ENCODE results near the gene SPPL3. TPM values are rescaled to one million over a fixed set of nuclear protein-coding genes. Genes with fewer than 3 reads are reported as not detected.
A peak's percentile ranks its signal among the peaks of the same experiment; 100 is the strongest.
"Not testable (repeated sequence)": the region's sequence is repeated elsewhere in the genome, so short reads cannot be mapped to it uniquely, and the experiment has no call there.

Gene SPPL3, protein sequence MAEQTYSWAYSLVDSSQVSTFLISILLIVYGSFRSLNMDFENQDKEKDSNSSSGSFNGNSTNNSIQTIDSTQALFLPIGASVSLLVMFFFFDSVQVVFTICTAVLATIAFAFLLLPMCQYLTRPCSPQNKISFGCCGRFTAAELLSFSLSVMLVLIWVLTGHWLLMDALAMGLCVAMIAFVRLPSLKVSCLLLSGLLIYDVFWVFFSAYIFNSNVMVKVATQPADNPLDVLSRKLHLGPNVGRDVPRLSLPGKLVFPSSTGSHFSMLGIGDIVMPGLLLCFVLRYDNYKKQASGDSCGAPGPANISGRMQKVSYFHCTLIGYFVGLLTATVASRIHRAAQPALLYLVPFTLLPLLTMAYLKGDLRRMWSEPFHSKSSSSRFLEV
- 48.9 TPM for total RNA-seq

- DNase-seq (ENCODE audit: extremely low spot score in 2 of 2), result no peak
These were observed at the start of gene SPPL3 for GRCh38 chr12:120904197-120904773. SPPL3 (minus strand) TSS chr12:120904358; CDS start chr12:120903867, 491 bp downstream.

DNA sequence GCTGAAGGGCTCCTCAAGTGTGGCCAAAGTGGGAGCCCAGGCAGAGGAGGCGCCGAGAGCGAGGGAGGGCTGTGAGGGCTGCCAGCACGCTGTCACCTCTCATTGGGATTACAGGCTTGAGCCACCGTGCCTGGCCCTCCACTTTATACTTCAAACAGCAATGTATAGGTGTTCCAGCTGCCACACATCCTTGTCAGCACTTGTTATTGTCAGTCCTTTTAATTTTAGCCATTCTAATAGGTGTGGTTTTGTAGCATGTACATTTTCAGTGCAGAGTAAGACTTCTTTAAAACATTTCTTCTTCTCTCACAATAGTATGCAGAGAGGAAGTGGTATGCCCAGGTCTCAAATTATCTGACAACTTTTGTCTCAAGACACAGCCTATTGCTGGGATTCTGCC lies 46.6 kb upstream of the SPPL3 start:
- TF ChIP-seq POLR2A (IDR thresholded peaks at IDR 0.05) (no peak), CTCF (IDR thresholded peaks at IDR 0.05) (no peak), POLR2AphosphoS5 (IDR thresholded peaks at IDR 0.05; ENCODE audit: insufficient read depth in 1 of 2, low read depth in 1 of 2) (no peak)
- no peak for DNase-seq (ENCODE audit: extremely low spot score in 2 of 2)
- no peaks in the 10 kb centered on the region for H3K4me1 ChIP-seq
- H3K27ac ChIP-seq, result no peak overlapping the region
- no peaks in the 10 kb centered on the region for H3K27me3 ChIP-seq
- no peak overlapping the region for H3K4me3 ChIP-seq
- H3K9me3 ChIP-seq, result no peaks in the 10 kb centered on the region
- intact Hi-C loops (cut with DNase I), result no loop called here
- H3K36me3 ChIP-seq, result no peaks in the 10 kb centered on the region

More at GRCh38 chr12:120904197-120904773, at the start of gene SPPL3:
- Histone ChIP-seq H3K9me3 (no peaks in the 10 kb centered on the region), H3K27me3 (no peaks in the 10 kb centered on the region), H3K4me1 (peaks cover 76% of the 10 kb centered on the region), H3K36me3 (no peaks in the 10 kb centered on the region), H3K27ac (peak within 1 kb of the TSS; percentile 97), H3K4me3 (peak within 1 kb of the TSS; percentile 92 to 100)
- intact Hi-C loops (cut with DNase I), result no loop called here
- TF ChIP-seq POLR2AphosphoS5 (IDR thresholded peaks at IDR 0.05; ENCODE audit: insufficient read depth in 1 of 2, low read depth in 1 of 2) (peak; percentile 67 to 82), CTCF (IDR thresholded peaks at IDR 0.05) (no peak), POLR2A (IDR thresholded peaks at IDR 0.05) (peak in 1 of 2 donors; percentile 40)

DNA sequence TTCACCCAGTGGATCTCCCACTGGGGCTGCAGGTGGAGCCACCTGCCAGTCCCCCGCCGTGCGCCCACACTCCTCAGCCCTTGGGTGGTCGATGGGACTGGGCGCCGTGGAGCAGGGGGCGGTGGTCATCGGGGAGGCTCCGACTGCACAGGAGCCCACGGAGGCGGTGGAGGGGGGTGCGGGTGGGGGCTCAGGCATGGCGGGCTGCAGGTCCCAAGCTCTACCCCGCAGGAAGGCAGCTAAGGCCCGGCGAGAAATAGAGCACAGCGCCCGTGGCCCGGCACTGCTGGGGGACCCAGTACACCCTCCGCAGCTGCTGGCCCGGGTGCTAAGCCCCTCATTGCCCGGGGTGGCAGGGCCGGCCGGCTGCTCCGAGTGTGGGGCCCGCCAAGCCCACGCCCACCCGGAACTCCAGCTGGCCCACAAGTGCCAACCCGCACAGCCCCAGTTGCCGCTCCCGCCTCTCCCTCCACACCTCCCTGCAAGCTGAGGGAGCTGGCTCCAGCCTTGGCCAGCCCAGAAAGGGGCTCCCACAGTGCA lies 46.2 kb upstream of the SPPL3 start:
- H3K4me3 ChIP-seq; intact Hi-C loops (cut with DNase I); H3K4me1 ChIP-seq; H3K27me3 ChIP-seq; H3K36me3 ChIP-seq; DNase-seq (ENCODE audit: extremely low spot score in 2 of 2); H3K27ac ChIP-seq; H3K9me3 ChIP-seq: not testable (repeated sequence)

DNA sequence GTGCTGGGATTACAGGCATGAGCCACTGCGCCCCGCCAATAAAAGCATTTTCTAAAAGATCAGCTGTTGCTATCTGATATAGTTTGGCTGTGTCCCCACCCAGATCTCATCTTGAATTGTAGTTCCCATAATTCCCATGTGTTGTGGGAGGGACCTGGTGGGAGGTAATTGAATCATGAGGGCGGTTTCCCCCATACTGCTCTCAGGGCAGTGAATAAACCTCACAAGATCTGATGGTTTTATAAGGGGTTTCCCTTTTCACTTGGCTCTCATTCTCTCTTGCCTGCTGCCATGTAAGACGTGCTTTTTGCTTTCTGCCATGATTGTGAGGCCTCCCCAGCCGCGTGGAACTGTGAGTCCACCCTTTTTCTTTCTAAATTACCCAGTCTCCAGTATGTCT lies 41.4 kb upstream of the SPPL3 start:
- H3K36me3 ChIP-seq; H3K27ac ChIP-seq; H3K4me1 ChIP-seq; DNase-seq (ENCODE audit: extremely low spot score in 2 of 2); intact Hi-C loops (cut with DNase I); H3K27me3 ChIP-seq; H3K9me3 ChIP-seq; H3K4me3 ChIP-seq: not testable (repeated sequence)

- Histone ChIP-seq H3K4me3 (no peak overlapping the region), H3K27ac (no peak overlapping the region), H3K36me3 (no peaks in the 10 kb centered on the region), H3K9me3 (no peaks in the 10 kb centered on the region), H3K4me1 (no peaks in the 10 kb centered on the region), H3K27me3 (no peaks in the 10 kb centered on the region)
- intact Hi-C loops (cut with DNase I), result no loop called here
- DNase-seq (ENCODE audit: extremely low spot score in 2 of 2), result no peak
- peak in 2 of 3 experiments; percentile 29 to 37 for TF ChIP-seq CTCF (IDR thresholded peaks at IDR 0.05)
- no peak for TF ChIP-seq POLR2AphosphoS5 (IDR thresholded peaks at IDR 0.05; ENCODE audit: insufficient read depth in 1 of 2, low read depth in 1 of 2)
- no peak for TF ChIP-seq POLR2A (IDR thresholded peaks at IDR 0.05)
These were observed 40.6 kb upstream of the SPPL3 start for GRCh38 chr12:120944645-120945217.

DNA sequence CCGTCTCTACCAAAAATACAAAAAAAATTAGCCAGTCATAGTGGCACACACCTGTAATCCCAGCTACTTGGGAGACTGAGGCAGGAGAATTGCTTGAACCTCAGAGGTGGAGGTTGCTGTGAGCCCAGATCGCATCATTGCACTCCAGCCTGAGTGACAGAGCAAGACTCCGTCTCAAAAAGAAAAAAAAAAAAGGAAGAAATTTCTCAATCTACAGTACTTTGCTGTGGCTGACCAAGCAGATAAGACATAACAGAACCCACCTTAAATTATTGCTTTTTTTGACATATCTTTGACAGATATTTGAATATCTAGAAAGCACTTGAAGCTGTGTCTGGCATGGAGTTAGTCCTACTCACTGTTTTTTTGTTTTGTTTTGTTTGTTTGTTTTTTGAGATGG lies 39.3 kb upstream of the SPPL3 start:
- H3K9me3 ChIP-seq, result no peaks in the 10 kb centered on the region
- H3K36me3 ChIP-seq, result no peaks in the 10 kb centered on the region
- DNase-seq (ENCODE audit: extremely low spot score in 2 of 2), result no peak
- TF ChIP-seq POLR2A (IDR thresholded peaks at IDR 0.05), result no peak
- no peak for TF ChIP-seq CTCF (IDR thresholded peaks at IDR 0.05)
- no peak for TF ChIP-seq POLR2AphosphoS5 (IDR thresholded peaks at IDR 0.05; ENCODE audit: insufficient read depth in 1 of 2, low read depth in 1 of 2)
- no peaks in the 10 kb centered on the region for H3K27me3 ChIP-seq
- intact Hi-C loops (cut with DNase I), result no loop called here
- no peak overlapping the region for H3K4me3 ChIP-seq
- no peak overlapping the region for H3K27ac ChIP-seq
- H3K4me1 ChIP-seq, result no peaks in the 10 kb centered on the region
